HTERT RPE-1 (cell line): ENCODE measurements around the gene PRKAG2.
"Not testable (repeated sequence)": the region's sequence is repeated elsewhere in the genome, so short reads cannot be mapped to it uniquely, and the experiment has no call there.

Experiments used
- in situ Hi-C: fragments of 300-500 bp; cut with MboI; formaldehyde crosslinking; loops from 4 replicates; pipeline ENCODE4 v1.14.3; 2020; ENCODE audit warnings: low sequenced_read_pairs

Gene PRKAG2

GRCh38 chr7:151806204-151806603 is 70.7 kb downstream of the PRKAG2 start:
- in situ Hi-C loops = no loop called here

- in situ Hi-C loops = no loop called here
Observed at GRCh38 chr7:151805191-151805590, 71.7 kb downstream of the PRKAG2 start.

- in situ Hi-C loops = no loop called here
Observed at GRCh38 chr7:151804756-151805155, 72.2 kb downstream of the PRKAG2 start.

- in situ Hi-C loops = no loop called here
Observed at GRCh38 chr7:151803841-151804240, 73.1 kb downstream of the PRKAG2 start.

- in situ Hi-C loops = no loop called here
Observed at GRCh38 chr7:151802469-151802846, 74.5 kb downstream of the PRKAG2 start.

GRCh38 chr7:151801782-151802468 is 75.0 kb downstream of the PRKAG2 start:
- in situ Hi-C loops = no loop called here

- in situ Hi-C loops = no loop called here
Observed at GRCh38 chr7:151801291-151801690, 75.6 kb downstream of the PRKAG2 start.

- in situ Hi-C loops = no loop called here
Observed at GRCh38 chr7:151800861-151801260, 76.1 kb downstream of the PRKAG2 start.

- in situ Hi-C loops = no loop called here
Observed at GRCh38 chr7:151800391-151800790, 76.5 kb downstream of the PRKAG2 start.

- in situ Hi-C loops = no loop called here
Observed at GRCh38 chr7:151799506-151799905, 77.4 kb downstream of the PRKAG2 start.

- in situ Hi-C loops = no loop called here
Observed at GRCh38 chr7:151798851-151799448, 78.0 kb downstream of the PRKAG2 start.

- in situ Hi-C loops = not testable (repeated sequence)
Observed at GRCh38 chr7:151797667-151798307, 79.1 kb downstream of the PRKAG2 start.

GRCh38 chr7:151796871-151797537 is 79.9 kb downstream of the PRKAG2 start:
- in situ Hi-C loops = no loop called here

- in situ Hi-C loops = no loop called here
Observed at GRCh38 chr7:151796091-151796870, 80.6 kb downstream of the PRKAG2 start.

GRCh38 chr7:151795168-151795811 is 81.6 kb downstream of the PRKAG2 start:
- in situ Hi-C loops = no loop called here

- in situ Hi-C loops = no loop called here
Observed at GRCh38 chr7:151794508-151795167, 82.3 kb downstream of the PRKAG2 start.

- in situ Hi-C loops = no loop called here
Observed at GRCh38 chr7:151793991-151794507, 82.9 kb downstream of the PRKAG2 start.

GRCh38 chr7:151793531-151793951 is 83.4 kb downstream of the PRKAG2 start:
- in situ Hi-C loops = no loop called here

- in situ Hi-C loops = no loop called here
Observed at GRCh38 chr7:151792636-151793035, 84.3 kb downstream of the PRKAG2 start.

- in situ Hi-C loops = no loop called here
Observed at GRCh38 chr7:151792086-151792485, 84.8 kb downstream of the PRKAG2 start.
